ENCODE results near the gene TOPAZ1.

DNA sequence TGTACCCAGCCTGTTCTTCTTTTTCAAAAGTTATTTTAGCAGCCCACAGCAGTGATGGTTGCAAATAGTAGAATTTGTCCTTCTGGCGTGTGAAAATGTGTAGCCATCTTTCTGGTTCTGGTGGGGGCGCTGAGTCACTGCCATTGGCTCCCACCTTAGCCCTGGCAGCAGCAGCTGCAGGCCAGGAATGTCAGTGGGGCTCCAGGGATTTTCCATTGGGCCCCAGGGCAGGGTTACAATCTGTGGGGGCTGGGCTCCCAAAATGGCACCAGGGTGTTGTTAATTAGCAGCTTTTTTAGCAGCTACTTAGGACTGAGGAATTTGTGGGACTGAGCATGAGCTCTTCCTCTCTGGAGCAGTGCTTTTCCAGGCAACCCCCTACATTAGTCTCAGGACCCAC lies 38.9 kb downstream of the TOPAZ1 start:
- no peak for TF ChIP-seq POLR2A (IDR thresholded peaks at IDR 0.05)
- TF ChIP-seq, protein P1, sequence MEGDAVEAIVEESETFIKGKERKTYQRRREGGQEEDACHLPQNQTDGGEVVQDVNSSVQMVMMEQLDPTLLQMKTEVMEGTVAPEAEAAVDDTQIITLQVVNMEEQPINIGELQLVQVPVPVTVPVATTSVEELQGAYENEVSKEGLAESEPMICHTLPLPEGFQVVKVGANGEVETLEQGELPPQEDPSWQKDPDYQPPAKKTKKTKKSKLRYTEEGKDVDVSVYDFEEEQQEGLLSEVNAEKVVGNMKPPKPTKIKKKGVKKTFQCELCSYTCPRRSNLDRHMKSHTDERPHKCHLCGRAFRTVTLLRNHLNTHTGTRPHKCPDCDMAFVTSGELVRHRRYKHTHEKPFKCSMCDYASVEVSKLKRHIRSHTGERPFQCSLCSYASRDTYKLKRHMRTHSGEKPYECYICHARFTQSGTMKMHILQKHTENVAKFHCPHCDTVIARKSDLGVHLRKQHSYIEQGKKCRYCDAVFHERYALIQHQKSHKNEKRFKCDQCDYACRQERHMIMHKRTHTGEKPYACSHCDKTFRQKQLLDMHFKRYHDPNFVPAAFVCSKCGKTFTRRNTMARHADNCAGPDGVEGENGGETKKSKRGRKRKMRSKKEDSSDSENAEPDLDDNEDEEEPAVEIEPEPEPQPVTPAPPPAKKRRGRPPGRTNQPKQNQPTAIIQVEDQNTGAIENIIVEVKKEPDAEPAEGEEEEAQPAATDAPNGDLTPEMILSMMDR (IDR thresholded peaks at IDR 0.05), result no peak
- no peak for TF ChIP-seq POLR2AphosphoS5 (IDR thresholded peaks at IDR 0.05)

Data from transverse colon (tissue), 4 donors.